RWPE1 (cell line): ENCODE measurements around the gene RAB20.

Experiments used
- CTCF ChIA-PET: fragments of 350-600 bp; sonication (Branson Sonifier 250); formaldehyde crosslinking; extraction: SDS; loops from one replicate; lab custom pipeline; 2021; lab: Yijun Ruan, JAX
- POLR2A ChIA-PET: fragments of 400-600 bp; formaldehyde crosslinking; extraction: SDS; loops from one replicate; lab custom pipeline; 2020; ENCODE audit warnings: antibody characterized with exemption; ENCODE audit not compliant: low non-redundant PET; lab: Yijun Ruan, JAX
- DNase-seq: peaks from one replicate; pipeline ENCODE4 v3.0.0; 2012; ENCODE audit warnings: low spot score
- H3K27ac ChIP-seq: fragments of 450-650 bp; 2 replicates; pipeline ENCODE4 v1.5.1; 2017
- CTCF ChIP-seq: fragments of 450-650 bp; conservative IDR thresholded peaks from 2 replicates; pipeline ENCODE4 v1.5.1; 2017; ENCODE audit warnings: low read depth, mild to moderate bottlenecking

RAB20 gene

DNA sequence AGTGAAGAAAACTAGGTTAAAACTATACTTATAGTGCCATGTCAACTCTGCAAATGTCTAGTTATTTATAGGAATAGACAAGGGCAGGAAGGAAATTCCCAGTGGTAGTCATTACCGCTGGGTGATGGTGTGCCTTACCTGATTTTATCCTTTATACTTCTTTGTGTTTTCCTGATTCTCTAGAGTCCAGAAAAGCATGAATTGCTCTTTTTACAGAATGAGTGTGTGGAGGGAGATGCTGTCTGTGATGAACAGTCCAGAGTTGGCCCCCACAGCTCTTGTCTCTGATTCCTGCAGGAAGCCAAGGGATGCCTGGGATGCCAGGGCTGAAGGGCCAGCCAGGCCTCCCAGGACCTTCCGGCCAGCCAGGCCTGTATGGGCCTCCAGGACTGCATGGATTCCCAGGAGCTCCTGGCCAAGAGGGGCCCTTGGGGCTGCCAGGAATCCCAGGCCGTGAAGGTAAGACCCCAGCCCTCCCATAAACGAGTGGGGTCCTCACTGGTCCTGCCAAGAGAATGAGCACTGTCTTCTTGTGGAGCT is 83.7 kb downstream of the RAB20 start:
- no peak for TF ChIP-seq CTCF
- no peak for DNase-seq
- POLR2A ChIA-PET: no interaction called here
- H3K27ac ChIP-seq: no peak overlapping the region
- CTCF ChIA-PET: interaction anchor here (0.6 kb wide), 1 partner anchor 47 kb away, joined by 3 read pairs; no protein-coding TSS in a partner anchor

GRCh38 chr13:110476220-110476617 is 85.3 kb downstream of the RAB20 start:
- no peak overlapping the region for H3K27ac ChIP-seq
- no peak for DNase-seq
- no peak for TF ChIP-seq CTCF
- ChIA-PET POLR2A (no interaction called here), CTCF (no interaction called here)

GRCh38 chr13:110475550-110476219 is 85.8 kb downstream of the RAB20 start:
- ChIA-PET POLR2A (no interaction called here), CTCF (no interaction called here)
- no peak for DNase-seq
- TF ChIP-seq CTCF: no peak
- no peak overlapping the region for H3K27ac ChIP-seq

DNA sequence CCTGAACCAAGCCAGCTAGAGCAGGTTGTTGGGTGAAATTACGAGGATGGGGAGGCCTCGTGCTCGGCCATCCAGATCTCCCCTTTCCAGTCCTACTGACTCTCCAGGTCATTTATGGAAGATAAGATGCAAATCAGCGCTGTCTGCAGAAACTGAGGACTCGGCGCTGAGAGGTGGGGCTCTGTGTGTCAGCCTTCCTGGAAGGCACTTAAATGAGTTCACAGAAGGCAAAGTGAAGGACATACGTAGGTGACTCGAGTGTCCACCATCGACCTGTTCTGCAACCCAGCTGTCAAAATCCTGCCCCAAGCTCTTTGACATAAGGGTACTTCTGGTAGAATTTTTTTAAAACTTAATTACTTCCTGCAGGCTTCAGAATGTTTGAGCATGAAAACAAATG is 86.4 kb downstream of the RAB20 start:
- no peak for TF ChIP-seq CTCF
- ChIA-PET CTCF (no interaction called here), POLR2A (no interaction called here)
- H3K27ac ChIP-seq: no peak overlapping the region
- DNase-seq: no peak

- ChIA-PET CTCF (no interaction called here), POLR2A (no interaction called here)
- H3K27ac ChIP-seq: no peak overlapping the region
- TF ChIP-seq CTCF: no peak
- no peak for DNase-seq
Measured at GRCh38 chr13:110474713-110475112, 86.8 kb downstream of the RAB20 start.
